Fibroblast of skin of left quadriceps (primary cell): ENCODE data around the gene ARID3B.
A peak's percentile ranks its signal among the peaks of the same experiment; 100 is the strongest.
"Not testable (repeated sequence)": the region's sequence is repeated elsewhere in the genome, so short reads cannot be mapped to it uniquely, and the experiment has no call there.

Experiments used
- DNase-seq, 2 experiments: peaks; one replicate each; pipeline ENCODE4 v3.0.0-alpha.2; 2013; ENCODE audit warnings: low read depth in 2 of 2

Gene ARID3B

GRCh38 chr15:74535388-74536084 is 5.5 kb upstream of the ARID3B start:
- no peak for DNase-seq

GRCh38 chr15:74537736-74538135 is 3.3 kb upstream of the ARID3B start:
- no peak for DNase-seq

DNA sequence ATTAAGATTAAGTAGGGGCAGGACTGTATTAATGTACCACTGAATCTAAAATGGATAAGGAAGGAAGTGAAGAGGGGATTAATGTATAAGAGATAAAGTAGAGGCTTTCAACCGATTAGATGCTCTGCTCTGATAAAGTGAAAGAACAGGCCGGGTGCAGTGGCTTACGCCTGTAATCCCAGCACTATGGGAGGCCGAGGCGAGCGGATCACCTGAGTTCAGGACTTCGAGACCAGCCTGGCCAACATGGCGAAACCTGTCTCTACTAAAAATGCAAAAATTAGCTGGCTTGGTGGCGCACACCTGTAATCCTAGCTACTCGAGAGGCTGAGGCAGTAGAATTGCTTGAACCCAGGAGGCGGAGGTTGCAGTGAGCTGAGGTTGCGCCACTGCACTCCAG is 1.5 kb upstream of the ARID3B start:
- not testable (repeated sequence) for DNase-seq

DNA sequence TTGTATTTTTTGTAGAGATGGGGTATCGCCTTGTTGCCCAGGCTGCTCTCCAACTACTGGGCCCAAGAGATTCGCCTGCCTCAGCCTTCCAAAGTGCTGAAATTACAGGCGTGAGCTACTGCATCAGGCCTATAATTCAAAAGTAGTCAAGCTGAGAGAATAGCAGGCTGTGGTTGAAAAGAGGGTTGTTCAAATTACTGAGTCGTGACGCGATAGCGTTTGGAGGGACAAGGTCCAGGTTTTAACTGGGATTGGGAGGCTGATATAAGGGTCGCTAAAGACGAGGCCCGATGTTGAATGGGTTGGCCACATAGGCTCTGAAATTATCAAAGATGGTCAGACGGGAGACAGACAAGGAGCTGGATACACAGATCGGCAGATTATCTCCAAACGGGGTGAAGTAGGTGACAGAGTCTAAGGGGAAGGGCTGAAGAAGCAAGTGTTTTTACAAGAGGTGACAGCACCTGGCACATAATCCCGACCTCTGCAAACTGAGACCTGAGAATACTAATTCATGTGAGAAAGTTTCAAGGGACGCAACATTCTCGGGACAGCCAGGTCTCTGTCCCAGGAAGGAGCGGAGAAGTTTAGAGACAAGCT is 759 bp upstream of the ARID3B start:
- DNase-seq: no peak

DNA sequence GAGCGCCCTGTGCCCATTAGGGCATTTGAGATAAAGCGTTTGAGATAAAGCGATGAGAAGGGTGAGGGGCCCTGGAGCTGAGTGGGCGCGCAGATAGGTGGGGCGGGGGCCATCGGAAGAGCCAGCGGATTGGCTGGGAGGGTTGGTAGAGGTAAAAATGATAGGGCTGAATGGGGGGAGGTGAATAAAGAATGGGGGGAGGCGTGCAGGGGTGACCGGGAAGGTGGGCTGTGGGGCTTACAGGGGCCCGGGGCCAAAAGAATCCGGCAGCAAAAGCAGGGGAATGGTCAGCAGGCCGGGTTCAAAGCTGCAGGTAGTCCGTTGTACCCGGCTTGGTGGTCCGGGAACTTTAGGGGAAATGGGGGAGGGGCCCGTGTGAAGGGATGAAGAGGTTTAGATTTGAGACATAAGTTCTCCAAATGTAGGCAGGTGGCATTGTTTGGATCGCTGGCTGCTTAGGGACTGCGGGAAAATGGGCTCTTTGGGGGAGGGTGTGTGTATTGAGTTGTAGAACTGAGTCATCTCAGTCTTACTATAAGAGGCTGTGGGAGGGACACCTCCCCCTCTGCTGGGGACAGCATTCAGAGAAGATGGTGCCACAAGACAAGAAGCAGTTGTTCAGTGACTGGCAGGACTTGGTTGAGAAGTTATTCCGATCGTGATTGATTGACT is 610 bp downstream of the ARID3B start:
- no peak for DNase-seq

DNA sequence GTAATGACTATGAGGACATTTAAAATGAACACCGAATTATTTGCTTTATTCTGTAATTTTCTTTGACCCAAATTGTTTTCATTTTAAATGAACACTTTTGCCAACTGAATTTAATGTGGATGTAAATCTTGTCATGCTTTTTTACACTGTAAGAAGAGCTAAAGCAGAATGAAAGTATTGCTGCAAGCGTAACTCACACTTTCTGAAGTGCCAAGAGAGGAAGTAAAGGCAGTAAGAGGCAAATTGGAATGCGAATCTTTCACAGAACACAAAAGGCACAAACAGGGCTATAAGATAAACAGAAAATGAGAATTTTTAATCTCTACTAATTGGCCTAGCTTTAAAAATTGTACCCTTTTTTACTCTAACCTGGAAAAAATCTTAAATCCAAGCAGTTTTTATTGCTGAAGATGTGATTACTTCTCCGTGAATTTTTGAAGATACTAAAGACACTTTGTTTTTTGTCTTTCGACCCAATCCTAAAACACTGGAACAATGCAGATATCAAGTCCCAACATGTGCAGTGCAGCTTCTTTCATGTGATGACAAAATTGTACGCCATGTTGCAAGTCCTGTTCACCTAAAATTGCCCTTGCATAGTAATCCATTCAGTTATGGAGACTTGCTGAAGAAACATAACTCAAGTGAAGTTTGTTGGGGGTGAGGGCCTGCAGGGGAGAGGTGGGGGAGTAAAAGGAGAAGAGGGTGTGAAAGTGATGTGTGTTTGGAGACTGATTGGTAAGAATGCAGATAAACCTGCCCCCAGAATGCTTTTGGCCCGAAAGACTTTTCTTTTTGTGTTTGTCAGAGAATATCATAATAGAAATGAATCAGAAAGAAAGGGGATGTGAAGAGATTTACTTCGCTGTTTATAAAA is 1.4 kb downstream of the ARID3B start:
- DNase-seq: no peak

DNA sequence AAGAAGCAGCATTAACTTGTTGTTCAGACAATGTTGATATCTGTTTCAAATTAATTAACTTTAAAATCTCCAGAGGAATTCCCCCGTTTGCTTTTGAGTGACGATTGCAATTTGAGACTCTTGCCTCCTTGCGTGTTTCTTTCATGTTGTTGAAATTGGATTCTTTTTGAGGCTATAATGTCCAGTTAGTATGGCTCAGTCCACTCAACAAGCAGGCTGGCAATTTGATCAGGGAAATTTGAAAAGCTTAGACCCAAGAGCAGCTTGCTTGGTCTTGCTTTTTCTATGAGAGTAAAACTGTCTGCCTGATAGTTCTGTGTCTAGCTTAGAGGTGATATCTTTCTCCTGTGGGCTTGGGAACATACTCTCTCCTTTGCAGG is 2.0 kb downstream of the ARID3B start:
- DNase-seq: no peak

DNA sequence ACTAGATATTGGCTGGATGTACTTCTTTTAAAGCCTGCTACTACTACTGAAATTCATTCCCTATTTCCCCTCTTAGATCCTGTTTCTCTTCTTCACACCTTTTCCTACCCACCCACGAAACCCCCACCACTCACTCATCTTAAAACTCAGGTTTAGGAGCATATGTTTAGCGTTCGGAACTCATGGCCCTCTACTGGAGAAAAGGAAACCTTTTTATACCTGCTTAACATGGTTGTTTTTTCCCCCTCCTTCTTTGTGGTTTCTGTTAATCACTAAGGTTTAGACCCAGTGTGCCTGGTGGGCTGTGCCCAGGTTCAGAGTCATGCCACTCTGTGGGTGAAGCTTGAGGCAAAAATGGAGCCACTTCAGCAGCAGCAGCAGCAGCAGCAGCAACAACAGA is 2.6 kb downstream of the ARID3B start:
- DNase-seq: no peak

DNA sequence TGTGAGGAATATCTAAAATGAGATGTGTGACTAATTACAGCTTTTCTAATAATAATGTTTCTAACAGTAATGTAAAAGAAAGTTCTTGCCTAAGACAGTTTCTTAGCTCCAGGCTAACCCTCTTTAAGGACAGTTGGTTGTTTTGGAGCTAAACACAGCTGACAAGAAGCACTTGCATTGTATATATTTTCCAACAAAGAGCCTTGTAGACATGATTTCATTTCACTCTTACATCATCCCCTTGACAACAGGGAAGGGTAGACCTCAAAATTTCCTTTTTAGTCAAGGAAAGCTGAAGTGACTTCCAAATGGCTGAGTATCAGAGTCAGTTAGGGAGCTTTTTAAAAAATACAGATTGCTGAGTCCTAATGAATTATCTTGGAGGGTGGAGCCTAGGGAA is 4.1 kb downstream of the ARID3B start:
- no peak for DNase-seq

GRCh38 chr15:74545776-74546656 is 5.0 kb downstream of the ARID3B start:
- DNase-seq: peak; percentile 98

GRCh38 chr15:74547616-74548015 is 6.6 kb downstream of the ARID3B start:
- DNase-seq: no peak

GRCh38 chr15:74548241-74548640 is 7.2 kb downstream of the ARID3B start:
- DNase-seq: no peak

GRCh38 chr15:74549816-74550215 is 8.8 kb downstream of the ARID3B start:
- no peak for DNase-seq

GRCh38 chr15:74551714-74552113 is 10.7 kb downstream of the ARID3B start:
- no peak for DNase-seq

DNA sequence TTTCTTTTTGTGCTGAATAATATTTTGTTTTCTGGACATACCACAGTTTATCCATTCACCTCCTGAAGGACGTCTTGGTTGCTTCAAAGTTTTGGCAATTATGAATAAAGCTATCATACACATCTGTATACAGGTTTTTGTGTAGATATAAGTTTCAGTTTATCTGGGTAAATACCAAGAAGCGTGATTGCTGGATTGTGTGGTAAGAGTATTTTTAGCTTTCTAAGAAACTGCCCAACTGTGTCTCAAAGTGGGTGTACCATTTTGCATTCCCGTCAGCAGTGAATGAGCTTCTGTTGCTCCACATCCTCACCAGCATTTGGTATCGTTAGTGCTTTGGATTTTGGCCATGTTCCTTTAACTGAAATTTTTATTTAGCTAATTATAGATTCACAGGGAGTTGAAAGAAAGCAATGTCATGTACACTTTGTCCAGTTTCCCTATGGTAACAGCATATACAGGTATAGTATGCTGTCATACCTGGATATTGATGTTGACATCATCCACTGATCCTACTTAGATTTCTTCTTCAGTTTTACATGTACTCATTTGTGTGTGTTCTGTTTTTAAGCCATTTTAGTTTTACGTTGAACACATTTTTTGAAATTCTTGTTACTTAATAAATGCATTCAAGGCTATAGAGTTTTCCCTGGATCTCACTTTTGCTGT is 11.9 kb downstream of the ARID3B start:
- no peak for DNase-seq

DNA sequence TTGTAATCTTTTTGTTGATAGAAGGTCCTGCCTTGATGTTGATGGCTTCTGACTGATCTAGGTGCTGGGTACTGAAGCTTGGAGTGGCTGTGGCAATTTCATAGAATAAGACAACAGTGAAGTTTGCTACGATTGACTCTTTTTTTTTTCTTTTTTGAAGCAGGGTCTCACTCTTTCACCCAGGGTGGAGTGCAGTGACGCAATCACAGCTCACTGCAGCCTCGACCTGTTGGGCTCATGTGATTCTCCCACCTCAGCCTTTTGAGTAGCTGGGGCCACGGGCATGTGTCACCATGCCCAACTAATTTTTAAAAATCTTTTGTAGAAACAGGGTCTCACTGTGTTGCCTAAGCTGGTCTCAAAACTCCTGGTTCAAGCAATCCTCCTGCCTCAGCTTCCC is 14.2 kb downstream of the ARID3B start:
- no peak for DNase-seq

- DNase-seq: no peak
Measured at GRCh38 chr15:74558706-74559105, 17.7 kb downstream of the ARID3B start.

- DNase-seq: no peak
Measured at GRCh38 chr15:74563442-74563841, 22.4 kb downstream of the ARID3B start.

DNA sequence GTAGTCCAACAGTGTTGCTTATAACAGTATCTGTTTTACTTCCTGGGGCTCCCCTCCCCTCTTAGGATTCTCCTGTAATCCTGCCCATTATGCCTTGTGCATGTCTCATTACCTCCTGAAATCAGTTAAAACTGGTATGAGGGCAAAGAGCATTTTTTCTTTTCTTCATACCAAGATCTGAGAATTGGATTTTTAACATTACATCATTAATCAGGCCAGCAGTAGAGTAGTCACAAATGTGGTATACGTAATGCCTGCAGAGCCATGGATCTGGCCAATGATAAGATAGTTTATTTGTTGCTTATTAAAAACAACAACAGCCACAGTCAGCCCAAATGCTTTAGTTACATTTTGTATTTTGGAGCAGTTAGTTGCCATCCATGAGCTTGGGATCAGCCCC is 23.2 kb downstream of the ARID3B start:
- no peak for DNase-seq

GRCh38 chr15:74565381-74566085 is 24.5 kb downstream of the ARID3B start:
- no peak for DNase-seq
